Daoy (cell line): ENCODE results near the gene IP6K1. TPM values are rescaled to one million over a fixed set of nuclear protein-coding genes. Genes with fewer than 3 reads are reported as not detected.
"Not testable (repeated sequence)": the region's sequence is repeated elsewhere in the genome, so short reads cannot be mapped to it uniquely, and the experiment has no call there.

Experiments used
- DNase-seq: peaks from one replicate; pipeline ENCODE4 v3.0.0-alpha.2; 2015; ENCODE audit warnings: low read depth
- total RNA-seq: library from RNA; depleted of rRNA; stranded (reverse); fragments of >200 nt; shearing (Covaris generic); gene quantifications from 2 replicates; pipeline ENCODE4 v1.2.3, GENCODE V29; 2014

Gene IP6K1
- total RNA-seq, 1 experiment from 2014 or later = 12.6 TPM

GRCh38 chr3:49794431-49794830, 8.1 kb upstream of the IP6K1 start:
- DNase-seq = no peak

GRCh38 chr3:49793486-49794085, 7.2 kb upstream of the IP6K1 start:
- no peak for DNase-seq

GRCh38 chr3:49792371-49793150, 6.2 kb upstream of the IP6K1 start:
- DNase-seq = no peak

GRCh38 chr3:49791571-49791970, 5.2 kb upstream of the IP6K1 start:
- DNase-seq = no peak

- DNase-seq = peak; percentile 22
These were observed 4.5 kb upstream of the IP6K1 start for GRCh38 chr3:49790626-49791411.

GRCh38 chr3:49788056-49788455, 1.7 kb upstream of the IP6K1 start:
- no peak for DNase-seq

- no peak for DNase-seq
These were observed 1.2 kb upstream of the IP6K1 start for GRCh38 chr3:49787536-49787935.

- no peak for DNase-seq
These were observed 781 bp upstream of the IP6K1 start for GRCh38 chr3:49787182-49787464.

- DNase-seq = peak; percentile 21
These were observed 581 bp downstream of the IP6K1 start for GRCh38 chr3:49785565-49786356.

GRCh38 chr3:49782277-49782676, 4.1 kb downstream of the IP6K1 start:
- DNase-seq = not testable (repeated sequence)

GRCh38 chr3:49781415-49782199, 4.7 kb downstream of the IP6K1 start:
- no peak for DNase-seq

- DNase-seq = not testable (repeated sequence)
These were observed 5.4 kb downstream of the IP6K1 start for GRCh38 chr3:49780975-49781365.

- DNase-seq = no peak
These were observed 6.0 kb downstream of the IP6K1 start for GRCh38 chr3:49780080-49780974.

- no peak for DNase-seq
These were observed 6.8 kb downstream of the IP6K1 start for GRCh38 chr3:49779358-49780079.

GRCh38 chr3:49776101-49776500, 10.2 kb downstream of the IP6K1 start:
- not testable (repeated sequence) for DNase-seq

GRCh38 chr3:49775538-49775937, 10.8 kb downstream of the IP6K1 start:
- no peak for DNase-seq

- no peak for DNase-seq
These were observed 13.6 kb downstream of the IP6K1 start for GRCh38 chr3:49772703-49773102.

GRCh38 chr3:49771340-49771938, 14.9 kb downstream of the IP6K1 start:
- DNase-seq = no peak

- no peak for DNase-seq
These were observed 16.4 kb downstream of the IP6K1 start for GRCh38 chr3:49769926-49770325.
